ENCODE data around the gene FUT8.

FUT8 gene

GRCh38 chr14:65771271-65771670 lies 358.7 kb downstream of the FUT8 start:
- Histone ChIP-seq H3K36me3 (ENCODE audit: insufficient read depth, low read length) (no peaks in the 10 kb centered on the region), H3K4me2 (ENCODE audit: low read depth, low read length, poor library complexity, severe bottlenecking) (no peak overlapping the region), H3K9ac (ENCODE audit: low read depth, low read length, poor library complexity, severe bottlenecking) (no peak overlapping the region), H3K9me2 (replicated peaks; ENCODE audit: low read depth, low read length) (no peaks in the 10 kb centered on the region), H3F3A (ENCODE audit: low read depth) (no peaks in the 10 kb centered on the region), H3K9me3 (ENCODE audit: insufficient read depth, low read depth, low read length) (no peaks in the 10 kb centered on the region), H3K4me1 (ENCODE audit: insufficient read depth, low read length, poor library complexity, severe bottlenecking) (no peaks in the 10 kb centered on the region), H3K79me2 (ENCODE audit: insufficient read depth, low read length) (no peaks in the 10 kb centered on the region), H4K20me1 (ENCODE audit: insufficient read depth, low read length, poor library complexity, severe bottlenecking) (no peaks in the 10 kb centered on the region), H3K27me3 (ENCODE audit: insufficient read depth, low read length, poor library complexity, severe bottlenecking) (no peaks in the 10 kb centered on the region), H3K4me3 (ENCODE audit: low read length, poor library complexity, severe bottlenecking) (no peak overlapping the region), H2AFZ (ENCODE audit: low read length) (no peak overlapping the region)
- no peak for TF ChIP-seq EZH2phosphoT487 (IDR thresholded peaks at IDR 0.05; ENCODE audit: borderline replicate concordance)
- TF ChIP-seq CTCF (conservative IDR thresholded peaks at IDR 0.05; ENCODE audit: low read length) = no peak

GRCh38 chr14:65772466-65772865 lies 359.9 kb downstream of the FUT8 start:
- Histone ChIP-seq H3K36me3 (ENCODE audit: insufficient read depth, low read length) (no peaks in the 10 kb centered on the region), H2AFZ (ENCODE audit: low read length) (no peak overlapping the region), H3K9me2 (replicated peaks; ENCODE audit: low read depth, low read length) (no peaks in the 10 kb centered on the region), H4K20me1 (ENCODE audit: insufficient read depth, low read length, poor library complexity, severe bottlenecking) (no peaks in the 10 kb centered on the region), H3K79me2 (ENCODE audit: insufficient read depth, low read length) (no peaks in the 10 kb centered on the region), H3K4me1 (ENCODE audit: insufficient read depth, low read length, poor library complexity, severe bottlenecking) (no peaks in the 10 kb centered on the region), H3K4me3 (ENCODE audit: low read length, poor library complexity, severe bottlenecking) (no peak overlapping the region), H3K4me2 (ENCODE audit: low read depth, low read length, poor library complexity, severe bottlenecking) (no peak overlapping the region), H3F3A (ENCODE audit: low read depth) (no peaks in the 10 kb centered on the region), H3K27me3 (ENCODE audit: insufficient read depth, low read length, poor library complexity, severe bottlenecking) (no peaks in the 10 kb centered on the region), H3K9me3 (ENCODE audit: insufficient read depth, low read depth, low read length) (no peaks in the 10 kb centered on the region), H3K9ac (ENCODE audit: low read depth, low read length, poor library complexity, severe bottlenecking) (no peak overlapping the region)
- TF ChIP-seq EZH2phosphoT487 (IDR thresholded peaks at IDR 0.05; ENCODE audit: borderline replicate concordance) = no peak
- no peak for TF ChIP-seq CTCF (conservative IDR thresholded peaks at IDR 0.05; ENCODE audit: low read length)

GRCh38 chr14:65772921-65773574 lies 360.5 kb downstream of the FUT8 start:
- TF ChIP-seq CTCF (conservative IDR thresholded peaks at IDR 0.05; ENCODE audit: low read length) (no peak), EZH2phosphoT487 (IDR thresholded peaks at IDR 0.05; ENCODE audit: borderline replicate concordance) (no peak)
- Histone ChIP-seq H3K27me3 (ENCODE audit: insufficient read depth, low read length, poor library complexity, severe bottlenecking) (no peaks in the 10 kb centered on the region), H3K4me3 (ENCODE audit: low read length, poor library complexity, severe bottlenecking) (no peak overlapping the region), H3K4me2 (ENCODE audit: low read depth, low read length, poor library complexity, severe bottlenecking) (no peak overlapping the region), H2AFZ (ENCODE audit: low read length) (no peak overlapping the region), H3K36me3 (ENCODE audit: insufficient read depth, low read length) (no peaks in the 10 kb centered on the region), H3K9me3 (ENCODE audit: insufficient read depth, low read depth, low read length) (no peaks in the 10 kb centered on the region), H3K9ac (ENCODE audit: low read depth, low read length, poor library complexity, severe bottlenecking) (no peak overlapping the region), H3F3A (ENCODE audit: low read depth) (no peaks in the 10 kb centered on the region), H3K9me2 (replicated peaks; ENCODE audit: low read depth, low read length) (no peaks in the 10 kb centered on the region), H3K4me1 (ENCODE audit: insufficient read depth, low read length, poor library complexity, severe bottlenecking) (no peaks in the 10 kb centered on the region), H3K79me2 (ENCODE audit: insufficient read depth, low read length) (no peaks in the 10 kb centered on the region), H4K20me1 (ENCODE audit: insufficient read depth, low read length, poor library complexity, severe bottlenecking) (no peaks in the 10 kb centered on the region)

All from Loucy (cell line).